ENCODE data around the gene SRSF9. TPM values are rescaled to one million over a fixed set of nuclear protein-coding genes. Genes with fewer than 3 reads are reported as not detected.

Gene SRSF9
- total and polyA plus RNA-seq, 4 experiments from 2014 or later, result 139 to 235 (median 156) TPM

DNA sequence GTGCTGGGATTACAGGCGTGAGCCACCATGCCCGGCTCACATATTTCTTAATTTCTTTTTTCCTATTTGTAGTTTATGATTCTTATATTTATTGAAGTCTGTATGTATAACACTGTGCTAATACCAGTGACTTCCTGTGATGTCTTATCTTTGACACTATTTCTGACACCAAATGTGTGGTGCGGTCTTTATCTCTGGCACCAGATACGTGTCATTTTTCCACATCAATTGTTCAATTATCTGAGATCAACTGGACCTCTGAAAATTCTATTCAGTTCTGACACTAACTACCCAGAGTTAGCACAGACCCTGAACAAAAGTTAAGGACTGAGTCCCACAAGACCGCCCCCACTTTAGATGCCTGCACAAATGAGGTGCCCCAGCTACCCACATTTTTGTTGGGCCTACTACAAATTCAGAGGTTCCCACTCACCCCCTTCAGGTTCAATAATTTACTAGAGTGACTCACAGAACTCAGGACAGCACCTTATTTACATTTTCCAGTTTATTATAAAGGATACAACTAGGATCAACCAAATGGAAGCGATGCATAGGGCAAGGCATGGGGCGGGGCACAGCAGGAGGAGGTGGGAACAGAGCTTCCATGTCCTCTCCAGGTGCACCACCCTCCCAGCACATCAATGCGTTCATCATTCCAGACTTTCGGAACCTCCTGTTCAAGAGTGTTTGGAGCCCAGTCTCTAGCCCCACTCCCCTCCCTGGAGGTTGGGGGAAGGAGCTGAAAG, 11.6 kb upstream of the SRSF9 start:
- H3K4me3 Mint-ChIP-seq, result peak overlapping the region in 6 of 8 donors; percentile 33 to 67 (median 40)
- peaks cover 22% of the 10 kb centered on the region for H3K4me1 ChIP-seq (ENCODE audit: insufficient read depth, low read length)
- H3K27ac ChIP-seq (ENCODE audit: low read depth, low read length), result no peak overlapping the region
- H3K36me3 Mint-ChIP-seq, result no peaks in the 10 kb centered on the region
- CTCF ChIA-PET (ENCODE audit: partially characterized antibody), result interaction anchor here (0.7 to 2.5 kb wide), 2 partner anchors 11 kb away, joined by 3 to 11 read pairs; partner anchors contain the start of gene SRSF9
- H3K9me3 ChIP-seq (ENCODE audit: control insufficient read depth in 1 of 2, low read length in 2 of 2), result no peaks in the 10 kb centered on the region
- H3K9me3 Mint-ChIP-seq, result no peaks in the 10 kb centered on the region
- no peaks in the 10 kb centered on the region for H3K27me3 Mint-ChIP-seq
- intact Hi-C loops (cut with micrococcal nuclease), result no loop called here
- peaks cover 7 to 29% (median 15%) of the 10 kb centered on the region in 4 donors for H3K4me1 Mint-ChIP-seq
- peak in 4 of 5 donors; percentile 19 to 47 (median 32) for DNase-seq
- H3K4me3 ChIP-seq (ENCODE audit: low read length in 2 of 2), result no peak overlapping the region
- H3K27me3 ChIP-seq (ENCODE audit: insufficient read depth, low read length), result no peaks in the 10 kb centered on the region
- POLR2A ChIA-PET (ENCODE audit: partially characterized antibody), result interaction anchor here (2.4 kb wide), 1 partner anchor 12 kb away, joined by 13 read pairs; the partner anchor contains the start of gene SRSF9
- no peaks in the 10 kb centered on the region for H3K36me3 ChIP-seq (ENCODE audit: insufficient read depth, low read length)
- H3K27ac Mint-ChIP-seq, result peak overlapping the region; percentile 22 to 88 (median 76)

- CTCF ChIA-PET (ENCODE audit: partially characterized antibody), result interaction anchor here (1.5 to 2.5 kb wide), 2 partner anchors 10 to 12 kb away, joined by 5 to 11 read pairs; partner anchors contain the start of gene SRSF9
- H3K36me3 ChIP-seq (ENCODE audit: insufficient read depth, low read length), result no peaks in the 10 kb centered on the region
Observed at GRCh38 chr12:120480211-120480610, 10.7 kb upstream of the SRSF9 start.

GRCh38 chr12:120479458-120479857, 9.9 kb upstream of the SRSF9 start:
- no peak overlapping the region for H3K27ac ChIP-seq (ENCODE audit: low read depth, low read length)
- no peaks in the 10 kb centered on the region for H3K9me3 ChIP-seq (ENCODE audit: control insufficient read depth in 1 of 2, low read length in 2 of 2)
- no peaks in the 10 kb centered on the region for H3K27me3 Mint-ChIP-seq
- CTCF ChIA-PET (ENCODE audit: partially characterized antibody), result interaction anchor here (0.7 to 2.5 kb wide), 3 partner anchors 10 to 307 kb away, joined by 3 to 11 read pairs (median 5); partner anchors contain the start of gene SRSF9
- peaks cover 7 to 29% (median 15%) of the 10 kb centered on the region in 4 donors for H3K4me1 Mint-ChIP-seq
- no peaks in the 10 kb centered on the region for H3K36me3 ChIP-seq (ENCODE audit: insufficient read depth, low read length)
- POLR2A ChIA-PET (ENCODE audit: partially characterized antibody), result interaction anchor here (1.1 to 2.4 kb wide), 3 partner anchors 10 to 17 kb away, joined by 3 to 13 read pairs (median 3); partner anchors contain the start of genes DYNLL1 and SRSF9
- H3K27me3 ChIP-seq (ENCODE audit: insufficient read depth, low read length), result no peaks in the 10 kb centered on the region
- DNase-seq, result no peak
- H3K27ac Mint-ChIP-seq, result peak overlapping the region in 5 of 7 donors; percentile 16 to 92 (median 76)
- H3K9me3 Mint-ChIP-seq, result no peaks in the 10 kb centered on the region
- intact Hi-C loops (cut with micrococcal nuclease), result no loop called here
- no peak overlapping the region for H3K4me3 ChIP-seq (ENCODE audit: low read length in 2 of 2)
- H3K4me1 ChIP-seq (ENCODE audit: insufficient read depth, low read length), result peaks cover 22% of the 10 kb centered on the region
- H3K4me3 Mint-ChIP-seq, result peak overlapping the region in 1 of 8 donors; percentile 3
- H3K36me3 Mint-ChIP-seq, result no peaks in the 10 kb centered on the region

More at GRCh38 chr12:120480211-120480610, 10.7 kb upstream of the SRSF9 start:
- DNase-seq, result no peak
- no peaks in the 10 kb centered on the region for H3K36me3 Mint-ChIP-seq
- H3K27ac ChIP-seq (ENCODE audit: low read depth, low read length), result no peak overlapping the region
- POLR2A ChIA-PET (ENCODE audit: partially characterized antibody), result interaction anchor here (1.1 to 2.4 kb wide), 3 partner anchors 11 to 16 kb away, joined by 3 to 13 read pairs (median 3); partner anchors contain the start of genes DYNLL1 and SRSF9
- intact Hi-C loops (cut with micrococcal nuclease), result no loop called here
- peaks cover 7 to 29% (median 15%) of the 10 kb centered on the region in 4 donors for H3K4me1 Mint-ChIP-seq
- no peak overlapping the region for H3K4me3 ChIP-seq (ENCODE audit: low read length in 2 of 2)
- no peaks in the 10 kb centered on the region for H3K27me3 ChIP-seq (ENCODE audit: insufficient read depth, low read length)
- H3K27me3 Mint-ChIP-seq, result no peaks in the 10 kb centered on the region
- peak overlapping the region in 3 of 8 donors; percentile 3 to 65 (median 15) for H3K4me3 Mint-ChIP-seq
- no peaks in the 10 kb centered on the region for H3K9me3 Mint-ChIP-seq
- H3K27ac Mint-ChIP-seq, result peak overlapping the region in 6 of 7 donors; percentile 36 to 92 (median 78)
- no peaks in the 10 kb centered on the region for H3K9me3 ChIP-seq (ENCODE audit: control insufficient read depth in 1 of 2, low read length in 2 of 2)
- peaks cover 22% of the 10 kb centered on the region for H3K4me1 ChIP-seq (ENCODE audit: insufficient read depth, low read length)

DNA sequence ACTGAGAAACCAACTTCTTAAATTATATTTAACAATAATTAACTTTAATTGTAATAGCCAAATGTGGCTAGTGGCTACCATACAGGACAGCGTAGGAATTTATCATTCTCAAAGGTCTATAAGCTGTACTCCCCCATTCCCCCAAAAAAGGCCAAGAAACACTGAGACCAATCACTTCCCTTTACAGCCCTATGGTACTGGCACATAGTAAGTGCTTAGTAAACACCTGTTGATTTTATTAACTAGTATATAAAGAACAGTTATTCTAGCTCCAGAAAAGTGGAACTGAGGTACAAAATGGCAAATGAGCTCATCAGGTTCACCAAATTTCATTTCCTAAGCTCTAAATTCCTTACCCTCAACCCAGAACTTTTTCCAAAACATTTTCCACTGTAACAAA, 6.1 kb upstream of the SRSF9 start:
- no peak overlapping the region for H3K4me3 ChIP-seq (ENCODE audit: low read length in 2 of 2)
- POLR2A ChIA-PET (ENCODE audit: partially characterized antibody), result interaction anchor here (0.8 kb wide), 1 partner anchor 20 kb away, joined by 3 read pairs; the partner anchor contains the start of gene DYNLL1
- H3K9me3 Mint-ChIP-seq, result no peaks in the 10 kb centered on the region
- H3K27me3 ChIP-seq (ENCODE audit: insufficient read depth, low read length), result no peaks in the 10 kb centered on the region
- peak overlapping the region in 2 of 7 donors; percentile 29 to 30 for H3K27ac Mint-ChIP-seq
- H3K27me3 Mint-ChIP-seq, result no peaks in the 10 kb centered on the region
- H3K27ac ChIP-seq (ENCODE audit: low read depth, low read length), result no peak overlapping the region
- H3K36me3 Mint-ChIP-seq, result no peaks in the 10 kb centered on the region
- CTCF ChIA-PET (ENCODE audit: partially characterized antibody), result interaction anchor here (0.9 to 15.8 kb wide), 2 partner anchors 19 to 24 kb away, joined by 4 to 187 read pairs; partner anchors contain the start of genes GATC and TRIAP1
- H3K4me1 Mint-ChIP-seq, result peaks cover 4 to 30% (median 10%) of the 10 kb centered on the region in 4 donors
- intact Hi-C loops (cut with micrococcal nuclease), result no loop called here
- no peak overlapping the region for H3K4me3 Mint-ChIP-seq
- peaks cover 14% of the 10 kb centered on the region for H3K4me1 ChIP-seq (ENCODE audit: insufficient read depth, low read length)
- no peaks in the 10 kb centered on the region for H3K9me3 ChIP-seq (ENCODE audit: control insufficient read depth in 1 of 2, low read length in 2 of 2)
- no peak for DNase-seq
- no peaks in the 10 kb centered on the region for H3K36me3 ChIP-seq (ENCODE audit: insufficient read depth, low read length)

GRCh38 chr12:120474616-120474960, 5.0 kb upstream of the SRSF9 start:
- no peak for DNase-seq
- peaks cover 5 to 28% (median 11%) of the 10 kb centered on the region in 4 donors for H3K4me1 Mint-ChIP-seq
- peaks cover 0 to 3% of the 10 kb centered on the region in 2 donors for H3K36me3 Mint-ChIP-seq
- ChIA-PET POLR2A (ENCODE audit: partially characterized antibody) (interaction anchor here (2.8 kb wide), 1 partner anchor 21 kb away, joined by 19 read pairs; the partner anchor contains the start of gene DYNLL1), CTCF (ENCODE audit: partially characterized antibody) (interaction anchor here (0.6 to 15.8 kb wide), 3 partner anchors 20 to 1891 kb away, joined by 3 to 187 read pairs (median 3); partner anchors contain the start of genes GATC and TRIAP1)
- Histone ChIP-seq H3K36me3 (ENCODE audit: insufficient read depth, low read length) (no peaks in the 10 kb centered on the region), H3K27me3 (ENCODE audit: insufficient read depth, low read length) (no peaks in the 10 kb centered on the region), H3K9me3 (ENCODE audit: control insufficient read depth in 1 of 2, low read length in 2 of 2) (no peaks in the 10 kb centered on the region), H3K4me3 (ENCODE audit: low read length in 2 of 2) (no peak overlapping the region), H3K27ac (ENCODE audit: low read depth, low read length) (no peak overlapping the region), H3K4me1 (ENCODE audit: insufficient read depth, low read length) (peaks cover 12% of the 10 kb centered on the region)
- peak overlapping the region in 2 of 7 donors; percentile 23 to 42 for H3K27ac Mint-ChIP-seq
- intact Hi-C loops (cut with micrococcal nuclease), result no loop called here
- no peak overlapping the region for H3K4me3 Mint-ChIP-seq
- H3K27me3 Mint-ChIP-seq, result no peaks in the 10 kb centered on the region
- H3K9me3 Mint-ChIP-seq, result no peaks in the 10 kb centered on the region

DNA sequence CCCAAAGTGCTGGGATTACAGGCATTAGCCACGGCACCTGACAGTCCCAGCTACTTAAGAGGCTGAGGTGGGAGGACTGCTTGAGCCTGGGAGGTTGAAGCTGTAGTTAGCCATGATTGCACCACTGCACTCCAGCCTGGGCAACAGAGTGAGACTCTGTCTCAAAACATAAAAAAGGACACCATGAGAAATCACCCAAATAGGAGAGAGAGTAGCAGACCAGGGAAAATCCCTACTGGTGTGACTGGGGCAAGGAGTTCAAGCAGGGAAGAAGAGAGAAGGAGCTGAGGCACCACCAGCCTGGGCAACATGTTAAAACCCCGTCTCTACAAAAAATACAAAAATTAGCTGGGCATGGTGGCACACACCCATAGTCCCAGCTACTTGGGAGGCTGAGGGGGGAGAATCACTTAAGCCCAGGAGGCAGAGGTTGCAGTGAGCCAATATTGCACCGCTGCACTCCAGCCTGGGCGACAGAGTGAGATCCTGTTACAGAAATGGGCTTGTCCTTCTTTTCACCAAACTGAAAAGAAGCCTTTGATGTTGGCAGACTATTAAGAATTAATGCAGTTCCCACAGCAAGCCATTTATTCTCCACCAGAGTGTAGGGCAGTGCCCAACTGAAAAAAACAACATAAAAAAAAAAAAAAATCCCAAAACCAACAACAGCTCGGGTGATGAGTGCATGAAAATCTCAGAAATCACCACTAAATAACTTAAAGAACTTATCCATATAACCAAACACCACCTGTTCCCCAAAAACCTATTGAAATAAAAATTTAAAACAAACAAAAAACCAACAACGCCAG, 4.5 kb upstream of the SRSF9 start:
- Mint-ChIP-seq H3K27ac (peak overlapping the region in 1 of 7 donors; percentile 42), H3K36me3 (peaks cover 0 to 3% of the 10 kb centered on the region in 2 donors), H3K9me3 (no peaks in the 10 kb centered on the region), H3K4me3 (no peak overlapping the region), H3K27me3 (no peaks in the 10 kb centered on the region), H3K4me1 (peaks cover 3 to 26% (median 9%) of the 10 kb centered on the region in 4 donors)
- intact Hi-C loops (cut with micrococcal nuclease), result no loop called here
- Histone ChIP-seq H3K9me3 (ENCODE audit: control insufficient read depth in 1 of 2, low read length in 2 of 2) (no peaks in the 10 kb centered on the region), H3K27me3 (ENCODE audit: insufficient read depth, low read length) (no peaks in the 10 kb centered on the region), H3K36me3 (ENCODE audit: insufficient read depth, low read length) (no peaks in the 10 kb centered on the region), H3K27ac (ENCODE audit: low read depth, low read length) (no peak overlapping the region), H3K4me3 (ENCODE audit: low read length in 2 of 2) (no peak overlapping the region), H3K4me1 (ENCODE audit: insufficient read depth, low read length) (peaks cover 11% of the 10 kb centered on the region)
- CTCF ChIA-PET (ENCODE audit: partially characterized antibody), result interaction anchor here (15.8 kb wide), 1 partner anchor 23 kb away, joined by 187 read pairs; the partner anchor contains the start of genes GATC and TRIAP1
- DNase-seq, result no peak
- POLR2A ChIA-PET (ENCODE audit: partially characterized antibody), result interaction anchor here (2.8 kb wide), 1 partner anchor 21 kb away, joined by 19 read pairs; the partner anchor contains the start of gene DYNLL1

All from CD4-positive, alpha-beta memory T cell (primary cell).